ENCODE measurements around the gene TSPAN32.

Gene TSPAN32

DNA sequence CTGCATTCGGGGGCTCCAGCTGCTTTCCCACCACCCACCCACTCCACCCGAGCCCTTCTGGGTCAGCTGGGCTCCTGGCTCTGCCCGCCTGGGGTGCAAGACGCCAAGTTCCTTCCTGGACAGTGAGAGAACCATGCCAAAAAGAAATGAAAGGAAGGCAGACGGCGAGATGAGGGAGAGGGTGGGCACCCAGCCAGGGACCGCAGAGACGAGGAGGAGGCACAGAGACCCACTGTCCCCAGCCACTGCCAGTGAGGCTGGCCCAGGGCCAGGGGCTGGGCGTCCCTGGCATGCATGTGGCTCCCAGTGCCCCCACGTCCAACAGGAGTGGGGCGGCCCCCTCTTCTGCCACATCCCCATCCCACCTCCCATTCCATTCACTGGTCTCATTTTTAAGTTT lies 64.5 kb downstream of the TSPAN32 start:
- ATAC-seq = peak; percentile 57
- no peak for TF ChIP-seq OSR1 (CRISPR knock-in tag; IDR thresholded peaks at IDR 0.05)
- TF ChIP-seq BACH2 (CRISPR knock-in tag; IDR thresholded peaks at IDR 0.05; ENCODE audit: borderline replicate concordance) = no peak
- TF ChIP-seq, protein P1, sequence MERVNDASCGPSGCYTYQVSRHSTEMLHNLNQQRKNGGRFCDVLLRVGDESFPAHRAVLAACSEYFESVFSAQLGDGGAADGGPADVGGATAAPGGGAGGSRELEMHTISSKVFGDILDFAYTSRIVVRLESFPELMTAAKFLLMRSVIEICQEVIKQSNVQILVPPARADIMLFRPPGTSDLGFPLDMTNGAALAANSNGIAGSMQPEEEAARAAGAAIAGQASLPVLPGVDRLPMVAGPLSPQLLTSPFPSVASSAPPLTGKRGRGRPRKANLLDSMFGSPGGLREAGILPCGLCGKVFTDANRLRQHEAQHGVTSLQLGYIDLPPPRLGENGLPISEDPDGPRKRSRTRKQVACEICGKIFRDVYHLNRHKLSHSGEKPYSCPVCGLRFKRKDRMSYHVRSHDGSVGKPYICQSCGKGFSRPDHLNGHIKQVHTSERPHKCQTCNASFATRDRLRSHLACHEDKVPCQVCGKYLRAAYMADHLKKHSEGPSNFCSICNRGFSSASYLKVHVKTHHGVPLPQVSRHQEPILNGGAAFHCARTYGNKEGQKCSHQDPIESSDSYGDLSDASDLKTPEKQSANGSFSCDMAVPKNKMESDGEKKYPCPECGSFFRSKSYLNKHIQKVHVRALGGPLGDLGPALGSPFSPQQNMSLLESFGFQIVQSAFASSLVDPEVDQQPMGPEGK (CRISPR knock-in tag; IDR thresholded peaks at IDR 0.05; ENCODE audit: borderline replicate concordance) = no peak
- TF ChIP-seq CSRNP3 (CRISPR knock-in tag; IDR thresholded peaks at IDR 0.05) = no peak
- TF ChIP-seq ZNF565 (CRISPR knock-in tag; conservative IDR thresholded peaks at IDR 0.05; ENCODE audit: low read depth) = no peak
- no peak for TF ChIP-seq ESRRG (CRISPR knock-in tag; IDR thresholded peaks at IDR 0.05)
- TF ChIP-seq GLIS3 (CRISPR knock-in tag; IDR thresholded peaks at IDR 0.05) = no peak
- no peak for TF ChIP-seq SNAI2 (CRISPR knock-in tag; IDR thresholded peaks at IDR 0.05)
- no peak for TF ChIP-seq PPARA (CRISPR knock-in tag; IDR thresholded peaks at IDR 0.05; ENCODE audit: borderline replicate concordance)
- TF ChIP-seq, protein P2, sequence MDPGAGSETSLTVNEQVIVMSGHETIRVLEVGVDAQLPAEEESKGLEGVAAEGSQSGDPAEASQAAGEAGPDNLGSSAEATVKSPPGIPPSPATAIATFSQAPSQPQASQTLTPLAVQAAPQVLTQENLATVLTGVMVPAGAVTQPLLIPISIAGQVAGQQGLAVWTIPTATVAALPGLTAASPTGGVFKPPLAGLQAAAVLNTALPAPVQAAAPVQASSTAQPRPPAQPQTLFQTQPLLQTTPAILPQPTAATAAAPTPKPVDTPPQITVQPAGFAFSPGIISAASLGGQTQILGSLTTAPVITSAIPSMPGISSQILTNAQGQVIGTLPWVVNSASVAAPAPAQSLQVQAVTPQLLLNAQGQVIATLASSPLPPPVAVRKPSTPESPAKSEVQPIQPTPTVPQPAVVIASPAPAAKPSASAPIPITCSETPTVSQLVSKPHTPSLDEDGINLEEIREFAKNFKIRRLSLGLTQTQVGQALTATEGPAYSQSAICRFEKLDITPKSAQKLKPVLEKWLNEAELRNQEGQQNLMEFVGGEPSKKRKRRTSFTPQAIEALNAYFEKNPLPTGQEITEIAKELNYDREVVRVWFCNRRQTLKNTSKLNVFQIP (CRISPR knock-in tag; IDR thresholded peaks at IDR 0.05; ENCODE audit: borderline replicate concordance, low read depth) = no peak
- TF ChIP-seq TSHZ2 (CRISPR knock-in tag; IDR thresholded peaks at IDR 0.05) = no peak
- no peak for TF ChIP-seq ZNF70 (CRISPR knock-in tag; IDR thresholded peaks at IDR 0.05)

- ATAC-seq = peak; percentile 33
- TF ChIP-seq ZNF565 (CRISPR knock-in tag; conservative IDR thresholded peaks at IDR 0.05; ENCODE audit: low read depth) (no peak), SNAI2 (CRISPR knock-in tag; IDR thresholded peaks at IDR 0.05) (no peak), ZNF8 (CRISPR knock-in tag; IDR thresholded peaks at IDR 0.05) (no peak), CSRNP3 (CRISPR knock-in tag; IDR thresholded peaks at IDR 0.05) (no peak), ZFP30 (CRISPR knock-in tag; IDR thresholded peaks at IDR 0.05) (no peak), OSR1 (CRISPR knock-in tag; IDR thresholded peaks at IDR 0.05) (no peak), TSHZ2 (CRISPR knock-in tag; IDR thresholded peaks at IDR 0.05) (no peak), TOX (CRISPR knock-in tag; IDR thresholded peaks at IDR 0.05; ENCODE audit: borderline replicate concordance) (no peak), ARNTL (CRISPR knock-in tag; IDR thresholded peaks at IDR 0.05; ENCODE audit: borderline replicate concordance, low read depth) (no peak), ZC3H10 (CRISPR knock-in tag; IDR thresholded peaks at IDR 0.05) (no peak), RARB (CRISPR knock-in tag; IDR thresholded peaks at IDR 0.05) (no peak), BACH2 (CRISPR knock-in tag; IDR thresholded peaks at IDR 0.05; ENCODE audit: borderline replicate concordance) (no peak)
- TF ChIP-seq, protein P3, sequence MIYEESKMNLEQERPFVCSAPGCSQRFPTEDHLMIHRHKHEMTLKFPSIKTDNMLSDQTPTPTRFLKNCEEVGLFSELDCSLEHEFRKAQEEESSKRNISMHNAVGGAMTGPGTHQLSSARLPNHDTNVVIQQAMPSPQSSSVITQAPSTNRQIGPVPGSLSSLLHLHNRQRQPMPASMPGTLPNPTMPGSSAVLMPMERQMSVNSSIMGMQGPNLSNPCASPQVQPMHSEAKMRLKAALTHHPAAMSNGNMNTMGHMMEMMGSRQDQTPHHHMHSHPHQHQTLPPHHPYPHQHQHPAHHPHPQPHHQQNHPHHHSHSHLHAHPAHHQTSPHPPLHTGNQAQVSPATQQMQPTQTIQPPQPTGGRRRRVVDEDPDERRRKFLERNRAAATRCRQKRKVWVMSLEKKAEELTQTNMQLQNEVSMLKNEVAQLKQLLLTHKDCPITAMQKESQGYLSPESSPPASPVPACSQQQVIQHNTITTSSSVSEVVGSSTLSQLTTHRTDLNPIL (CRISPR knock-in tag; IDR thresholded peaks at IDR 0.05; ENCODE audit: low read depth) = no peak
Observed at GRCh38 chr11:2366733-2367132, 64.9 kb downstream of the TSPAN32 start.

Data from SK-N-SH treated with all-trans-retinoic acid at 6 μM for 48 hours (cell line).